ENCODE measurements around the gene ORC1.

Gene ORC1

GRCh38 chr1:52341655-52342260 lies 62.5 kb downstream of the ORC1 start:
- Histone ChIP-seq H2AK5ac (ENCODE audit: low read depth, low read length) (no peak overlapping the region), H3K36me3 (replicated peaks in 1 of 2; ENCODE audit: control insufficient read depth in 2 of 2, insufficient read depth in 2 of 2, low read length in 2 of 2) (peaks cover 7 to 33% of the 10 kb centered on the region in 2 donors), H3K4ac (ENCODE audit: low read length) (no peak overlapping the region), H4K91ac (ENCODE audit: low read depth, low read length, poor library complexity) (no peak overlapping the region), H2BK120ac (ENCODE audit: low read depth, low read length) (no peak overlapping the region), H3K18ac (ENCODE audit: low read length) (no peak overlapping the region), H2BK12ac (ENCODE audit: low read length) (no peak overlapping the region), H3K14ac (ENCODE audit: low read length) (no peak overlapping the region), H3K27ac (replicated peaks; ENCODE audit: low read length) (no peak overlapping the region), H2AFZ (ENCODE audit: low read length) (no peak overlapping the region), H3K27me3 (ENCODE audit: control insufficient read depth in 3 of 3, insufficient read depth in 3 of 3, low read depth in 1 of 3, low read length in 3 of 3) (no peaks in the 10 kb centered on the region), H3K9me3 (replicated peaks in 1 of 2; ENCODE audit: control insufficient read depth in 2 of 2, insufficient read depth in 1 of 2, low read depth in 1 of 2, low read length in 2 of 2) (no peaks in the 10 kb centered on the region), H3K4me3 (ENCODE audit: low read length in 2 of 2) (no peak overlapping the region), H3K4me2 (ENCODE audit: insufficient read depth, low read length, poor library complexity, severe bottlenecking) (no peak overlapping the region), H2BK5ac (ENCODE audit: low read length) (no peak overlapping the region), H2BK15ac (ENCODE audit: low read length) (no peak overlapping the region), H4K8ac (ENCODE audit: low read depth, low read length) (no peak overlapping the region), H3K9ac (ENCODE audit: low read depth, low read length, poor library complexity) (no peak overlapping the region), H3K79me1 (ENCODE audit: low read depth, low read length) (no peaks in the 10 kb centered on the region), H3K23ac (ENCODE audit: low read depth, low read length, poor library complexity) (no peak overlapping the region), H3K4me1 (ENCODE audit: control insufficient read depth in 2 of 2, insufficient read depth in 1 of 2, low read depth in 1 of 2, low read length in 2 of 2) (no peaks in the 10 kb centered on the region)
- no peak for DNase-seq (ENCODE audit: low spot score)
- WGBS, 2 donors (ENCODE audit: extremely low coverage in 2 of 2, insufficient read length in 2 of 2, insufficient replicate concordance in 1 of 2), result no CpG with 5 or more reads among the region's 7 CpGs

- Histone ChIP-seq H3K14ac (ENCODE audit: low read length) (no peak overlapping the region), H3K23ac (ENCODE audit: low read depth, low read length, poor library complexity) (no peak overlapping the region), H3K9me3 (replicated peaks in 1 of 2; ENCODE audit: control insufficient read depth in 2 of 2, insufficient read depth in 1 of 2, low read depth in 1 of 2, low read length in 2 of 2) (no peaks in the 10 kb centered on the region), H3K9ac (ENCODE audit: low read depth, low read length, poor library complexity) (no peak overlapping the region), H3K4me2 (ENCODE audit: insufficient read depth, low read length, poor library complexity, severe bottlenecking) (no peak overlapping the region), H3K27me3 (ENCODE audit: control insufficient read depth in 3 of 3, insufficient read depth in 3 of 3, low read depth in 1 of 3, low read length in 3 of 3) (no peaks in the 10 kb centered on the region), H3K27ac (replicated peaks; ENCODE audit: low read length) (no peak overlapping the region), H3K4me3 (ENCODE audit: low read length in 2 of 2) (no peak overlapping the region), H3K4me1 (ENCODE audit: control insufficient read depth in 2 of 2, insufficient read depth in 1 of 2, low read depth in 1 of 2, low read length in 2 of 2) (no peaks in the 10 kb centered on the region), H2AK5ac (ENCODE audit: low read depth, low read length) (no peak overlapping the region), H2BK12ac (ENCODE audit: low read length) (no peak overlapping the region), H3K18ac (ENCODE audit: low read length) (no peak overlapping the region), H2BK5ac (ENCODE audit: low read length) (no peak overlapping the region), H3K4ac (ENCODE audit: low read length) (no peak overlapping the region), H4K8ac (ENCODE audit: low read depth, low read length) (no peak overlapping the region), H2BK15ac (ENCODE audit: low read length) (no peak overlapping the region), H2AFZ (ENCODE audit: low read length) (no peak overlapping the region), H2BK120ac (ENCODE audit: low read depth, low read length) (no peak overlapping the region), H3K36me3 (replicated peaks in 1 of 2; ENCODE audit: control insufficient read depth in 2 of 2, insufficient read depth in 2 of 2, low read length in 2 of 2) (peaks cover 3 to 24% of the 10 kb centered on the region in 2 donors), H3K79me1 (ENCODE audit: low read depth, low read length) (no peaks in the 10 kb centered on the region), H4K91ac (ENCODE audit: low read depth, low read length, poor library complexity) (no peak overlapping the region)
- DNase-seq (ENCODE audit: low spot score), result no peak
- WGBS, 2 donors (ENCODE audit: extremely low coverage in 2 of 2, insufficient read length in 2 of 2, insufficient replicate concordance in 1 of 2), result no CpG with 5 or more reads among the region's 2 CpGs
These were observed 66.8 kb downstream of the ORC1 start for GRCh38 chr1:52337439-52337838.

GRCh38 chr1:52334906-52335528 lies 69.2 kb downstream of the ORC1 start:
- Histone ChIP-seq H3K4me3 (ENCODE audit: low read length in 2 of 2) (no peak overlapping the region), H3K9me3 (replicated peaks in 1 of 2; ENCODE audit: control insufficient read depth in 2 of 2, insufficient read depth in 1 of 2, low read depth in 1 of 2, low read length in 2 of 2) (no peaks in the 10 kb centered on the region), H3K27ac (replicated peaks; ENCODE audit: low read length) (no peak overlapping the region), H3K4me2 (ENCODE audit: insufficient read depth, low read length, poor library complexity, severe bottlenecking) (no peak overlapping the region), H3K23ac (ENCODE audit: low read depth, low read length, poor library complexity) (no peak overlapping the region), H3K79me1 (ENCODE audit: low read depth, low read length) (no peaks in the 10 kb centered on the region), H2AK5ac (ENCODE audit: low read depth, low read length) (no peak overlapping the region), H4K91ac (ENCODE audit: low read depth, low read length, poor library complexity) (no peak overlapping the region), H2AFZ (ENCODE audit: low read length) (no peak overlapping the region), H3K4me1 (ENCODE audit: control insufficient read depth in 2 of 2, insufficient read depth in 1 of 2, low read depth in 1 of 2, low read length in 2 of 2) (no peaks in the 10 kb centered on the region), H2BK12ac (ENCODE audit: low read length) (no peak overlapping the region), H3K27me3 (ENCODE audit: control insufficient read depth in 3 of 3, insufficient read depth in 3 of 3, low read depth in 1 of 3, low read length in 3 of 3) (no peaks in the 10 kb centered on the region), H4K8ac (ENCODE audit: low read depth, low read length) (no peak overlapping the region), H2BK5ac (ENCODE audit: low read length) (no peak overlapping the region), H2BK120ac (ENCODE audit: low read depth, low read length) (no peak overlapping the region), H3K14ac (ENCODE audit: low read length) (no peak overlapping the region), H3K4ac (ENCODE audit: low read length) (no peak overlapping the region), H3K9ac (ENCODE audit: low read depth, low read length, poor library complexity) (no peak overlapping the region), H2BK15ac (ENCODE audit: low read length) (no peak overlapping the region), H3K18ac (ENCODE audit: low read length) (no peak overlapping the region), H3K36me3 (replicated peaks in 1 of 2; ENCODE audit: control insufficient read depth in 2 of 2, insufficient read depth in 2 of 2, low read length in 2 of 2) (peaks cover 3 to 18% of the 10 kb centered on the region in 2 donors)
- DNase-seq (ENCODE audit: low spot score), result no peak
- WGBS, 2 donors (ENCODE audit: extremely low coverage in 2 of 2, insufficient read length in 2 of 2, insufficient replicate concordance in 1 of 2), result no CpG with 5 or more reads among the region's 3 CpGs

GRCh38 chr1:52332411-52332810 lies 71.8 kb downstream of the ORC1 start:
- Histone ChIP-seq H2BK15ac (ENCODE audit: low read length) (no peak overlapping the region), H3K4me3 (ENCODE audit: low read length in 2 of 2) (no peak overlapping the region), H3K9ac (ENCODE audit: low read depth, low read length, poor library complexity) (no peak overlapping the region), H3K36me3 (replicated peaks in 1 of 2; ENCODE audit: control insufficient read depth in 2 of 2, insufficient read depth in 2 of 2, low read length in 2 of 2) (peaks cover under 1 to 12% of the 10 kb centered on the region in 2 donors), H3K27ac (replicated peaks; ENCODE audit: low read length) (no peak overlapping the region), H4K91ac (ENCODE audit: low read depth, low read length, poor library complexity) (no peak overlapping the region), H3K9me3 (replicated peaks in 1 of 2; ENCODE audit: control insufficient read depth in 2 of 2, insufficient read depth in 1 of 2, low read depth in 1 of 2, low read length in 2 of 2) (no peaks in the 10 kb centered on the region), H4K8ac (ENCODE audit: low read depth, low read length) (no peak overlapping the region), H3K23ac (ENCODE audit: low read depth, low read length, poor library complexity) (no peak overlapping the region), H3K27me3 (ENCODE audit: control insufficient read depth in 3 of 3, insufficient read depth in 3 of 3, low read depth in 1 of 3, low read length in 3 of 3) (no peaks in the 10 kb centered on the region), H2AK5ac (ENCODE audit: low read depth, low read length) (no peak overlapping the region), H2BK12ac (ENCODE audit: low read length) (no peak overlapping the region), H3K79me1 (ENCODE audit: low read depth, low read length) (no peaks in the 10 kb centered on the region), H3K4ac (ENCODE audit: low read length) (no peak overlapping the region), H3K18ac (ENCODE audit: low read length) (no peak overlapping the region), H3K4me2 (ENCODE audit: insufficient read depth, low read length, poor library complexity, severe bottlenecking) (no peak overlapping the region), H2BK5ac (ENCODE audit: low read length) (no peak overlapping the region), H2BK120ac (ENCODE audit: low read depth, low read length) (no peak overlapping the region), H2AFZ (ENCODE audit: low read length) (no peak overlapping the region), H3K4me1 (ENCODE audit: control insufficient read depth in 2 of 2, insufficient read depth in 1 of 2, low read depth in 1 of 2, low read length in 2 of 2) (no peaks in the 10 kb centered on the region), H3K14ac (ENCODE audit: low read length) (no peak overlapping the region)
- DNase-seq (ENCODE audit: low spot score), result no peak
- no CpG with 5 or more reads among the region's 1 CpG for WGBS, 2 donors (ENCODE audit: extremely low coverage in 2 of 2, insufficient read length in 2 of 2, insufficient replicate concordance in 1 of 2)

Measured in neuronal stem cell (in vitro differentiated cells).